GM20000 (cell line): ENCODE results near the gene ENDOV.

Experiments
- DNase-seq: peaks from one replicate; pipeline ENCODE4 v3.0.0; 2012; ENCODE audit warnings: low spot score
- CTCF ChIP-seq: IDR thresholded peaks from 2 replicates; pipeline ENCODE4 v1.5.1; 2012; ENCODE audit warnings: mild to moderate bottlenecking, control low read depth; ENCODE audit errors: extremely low read depth, missing control alignments

The ENDOV gene

GRCh38 chr17:80443498-80443897 is 28.5 kb downstream of the ENDOV start:
- no peak for DNase-seq
- TF ChIP-seq CTCF: no peak

- DNase-seq: no peak
- no peak for TF ChIP-seq CTCF
Observed at GRCh38 chr17:80443916-80444643, 29.1 kb downstream of the ENDOV start.

- no peak for DNase-seq
- TF ChIP-seq CTCF: no peak
Observed at GRCh38 chr17:80444644-80444979, 29.6 kb downstream of the ENDOV start.

GRCh38 chr17:80445007-80445725 is 30.2 kb downstream of the ENDOV start:
- TF ChIP-seq CTCF: no peak
- DNase-seq: no peak

- no peak for DNase-seq
- no peak for TF ChIP-seq CTCF
Observed at GRCh38 chr17:80445726-80446110, 30.8 kb downstream of the ENDOV start.

GRCh38 chr17:80446645-80447405 is 31.9 kb downstream of the ENDOV start:
- no peak for TF ChIP-seq CTCF

GRCh38 chr17:80447790-80448189 is 32.8 kb downstream of the ENDOV start:
- TF ChIP-seq CTCF: no peak
- DNase-seq: no peak

More at GRCh38 chr17:80446645-80447405, 31.9 kb downstream of the ENDOV start:
- DNase-seq: no peak
